IMR-90 (cell line): ENCODE data around the gene ZW10.

Experiments
- CTCF ChIP-seq: conservative IDR thresholded peaks from 2 replicates; pipeline ENCODE4 v1.5.1; 2012; ENCODE audit warnings: mild to moderate bottlenecking, low read depth, low read length, improper control_type of control experiment
- MAZ ChIP-seq: IDR thresholded peaks from 2 replicates; pipeline ENCODE4 v1.6.1; 2012; ENCODE audit warnings: low read depth, mild to moderate bottlenecking, low read length, improper control_type of control experiment, moderate library complexity, borderline replicate concordance
- NFE2L2 ChIP-seq: fragments of 150-350 bp; IDR thresholded peaks from 2 replicates; pipeline ENCODE4 v1.6.1; 2016; ENCODE audit warnings: low read depth, mild to moderate bottlenecking, low read length
- POLR2A ChIP-seq: IDR thresholded peaks from 2 replicates; pipeline ENCODE4 v1.6.1; 2012; ENCODE audit warnings: mild to moderate bottlenecking, low read depth, low read length
- RCOR1 ChIP-seq: IDR thresholded peaks from 2 replicates; pipeline ENCODE4 v1.6.1; 2012; ENCODE audit warnings: mild to moderate bottlenecking, low read length, improper control_type of control experiment; ENCODE audit not compliant: insufficient replicate concordance
- RFX5 ChIP-seq: IDR thresholded peaks from 2 replicates; pipeline ENCODE4 v1.8.0; 2012; ENCODE audit warnings: low read depth, mild to moderate bottlenecking, low read length, moderate library complexity
- TF ChIP-seq, protein P1 (sequence below): fragments of 150-350 bp; IDR thresholded peaks from 2 replicates; pipeline ENCODE4 v1.6.1; 2017; ENCODE audit warnings: mild to moderate bottlenecking, antibody characterized with exemption, low read length, low read depth

GRCh38 chr11:113814181-113814580 is 40.7 kb upstream of the ZW10 start:
- TF ChIP-seq CTCF (no peak), RFX5 (no peak), NFE2L2 (no peak), RCOR1 (no peak), POLR2A (no peak), MAZ (no peak)
- TF ChIP-seq, protein P1, sequence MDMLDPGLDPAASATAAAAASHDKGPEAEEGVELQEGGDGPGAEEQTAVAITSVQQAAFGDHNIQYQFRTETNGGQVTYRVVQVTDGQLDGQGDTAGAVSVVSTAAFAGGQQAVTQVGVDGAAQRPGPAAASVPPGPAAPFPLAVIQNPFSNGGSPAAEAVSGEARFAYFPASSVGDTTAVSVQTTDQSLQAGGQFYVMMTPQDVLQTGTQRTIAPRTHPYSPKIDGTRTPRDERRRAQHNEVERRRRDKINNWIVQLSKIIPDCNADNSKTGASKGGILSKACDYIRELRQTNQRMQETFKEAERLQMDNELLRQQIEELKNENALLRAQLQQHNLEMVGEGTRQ, result no peak
